GM21447 (cell line): Measurements from ENCODE around the gene ART1.
A peak's percentile ranks its signal among the peaks of the same experiment; 100 is the strongest.
"Not testable (repeated sequence)": the region's sequence is repeated elsewhere in the genome, so short reads cannot be mapped to it uniquely, and the experiment has no call there.

Experiments used
- ATAC-seq: cut with Tn5 transposase; IDR thresholded peaks from one replicate; pipeline ENCODE4 v1.9.1; 2021; ENCODE audit not compliant: unreplicated experiment

Gene ART1, protein sequence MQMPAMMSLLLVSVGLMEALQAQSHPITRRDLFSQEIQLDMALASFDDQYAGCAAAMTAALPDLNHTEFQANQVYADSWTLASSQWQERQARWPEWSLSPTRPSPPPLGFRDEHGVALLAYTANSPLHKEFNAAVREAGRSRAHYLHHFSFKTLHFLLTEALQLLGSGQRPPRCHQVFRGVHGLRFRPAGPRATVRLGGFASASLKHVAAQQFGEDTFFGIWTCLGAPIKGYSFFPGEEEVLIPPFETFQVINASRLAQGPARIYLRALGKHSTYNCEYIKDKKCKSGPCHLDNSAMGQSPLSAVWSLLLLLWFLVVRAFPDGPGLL

DNA sequence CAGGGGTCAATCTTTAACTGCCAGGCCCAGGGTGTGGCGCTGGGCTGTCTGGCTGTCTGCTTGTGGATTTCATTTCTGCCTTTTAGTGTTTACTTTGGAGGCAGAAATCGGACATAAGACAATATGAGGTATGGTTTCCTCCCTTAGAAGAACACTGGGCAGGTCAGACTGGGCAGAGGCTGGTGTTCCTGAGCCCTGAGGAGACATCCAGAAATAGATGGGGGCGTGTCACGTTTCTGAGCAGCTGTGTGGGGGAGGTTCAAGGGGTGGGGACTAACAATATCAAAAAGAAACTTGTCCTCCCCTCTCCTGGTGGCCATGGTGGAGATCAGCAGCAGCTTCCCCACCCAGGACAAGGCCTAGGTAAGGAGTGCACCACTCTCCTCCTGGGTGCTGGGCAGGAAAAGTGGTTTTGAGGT, at the start of gene ART1:
Gene ART1 (plus strand): TSS at position 312 of the 419 bp plus-strand sequence. CDS start 14,086 bp downstream, outside the sequence.
- ATAC-seq: no peak

DNA sequence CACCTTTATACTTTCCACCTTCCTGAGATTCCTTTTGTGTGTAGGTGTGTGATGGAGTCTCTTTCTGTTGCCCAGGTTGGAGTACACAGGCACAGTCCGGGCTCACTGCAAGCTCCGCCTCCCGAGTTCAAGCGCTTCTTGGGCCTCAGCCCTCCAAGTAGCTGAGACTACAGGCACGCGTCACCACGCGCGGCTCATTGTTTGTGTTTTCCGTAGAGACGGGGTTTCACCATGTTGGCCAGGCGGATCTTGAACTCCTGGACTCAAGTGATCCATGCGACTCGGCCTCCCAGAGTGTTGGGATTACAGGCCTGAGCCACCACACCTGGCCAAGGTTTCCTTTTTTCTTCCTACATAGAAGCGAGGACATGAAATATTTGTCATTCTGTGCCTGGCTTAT, 47.2 kb upstream of the ART1 start:
- not testable (repeated sequence) for ATAC-seq

DNA sequence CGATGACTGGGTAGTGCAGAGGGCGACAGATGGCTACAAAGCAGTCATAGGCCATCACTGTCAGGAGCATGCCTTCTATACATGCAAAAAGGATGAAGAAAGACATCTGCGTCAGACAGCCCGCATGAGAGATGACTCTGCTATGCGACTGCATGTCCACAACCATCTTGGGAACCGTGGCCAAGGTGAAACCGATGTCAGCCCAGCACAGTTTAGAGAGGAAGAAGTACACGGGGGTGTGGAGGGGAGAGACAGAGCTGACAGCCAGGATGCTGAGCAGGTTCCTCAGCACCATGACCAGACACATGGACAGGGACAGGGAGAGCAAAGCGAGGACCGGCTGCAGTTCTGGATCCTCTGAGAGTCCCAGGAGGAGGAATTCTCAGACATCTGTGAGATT, 44.7 kb upstream of the ART1 start:
- not testable (repeated sequence) for ATAC-seq

DNA sequence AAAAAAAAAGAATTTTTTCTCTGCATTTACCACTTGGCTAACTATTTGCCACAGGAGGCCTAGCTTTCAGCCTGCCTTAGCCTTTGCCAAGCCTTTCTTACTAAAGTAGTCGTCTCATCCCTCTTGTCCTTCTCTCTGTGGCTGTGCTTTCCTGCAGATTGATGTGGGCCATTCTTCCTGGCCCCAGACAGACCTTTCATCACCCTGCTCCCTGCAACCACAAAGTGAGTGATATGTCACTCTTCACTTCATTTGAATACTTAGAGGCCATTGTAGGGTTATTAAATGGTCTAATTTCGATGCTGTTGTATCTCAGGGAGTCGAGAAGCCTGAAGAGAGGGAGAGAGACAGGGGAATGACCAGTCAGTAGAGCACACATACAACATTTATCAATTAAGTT, 40.8 kb upstream of the ART1 start:
- ATAC-seq: no peak

DNA sequence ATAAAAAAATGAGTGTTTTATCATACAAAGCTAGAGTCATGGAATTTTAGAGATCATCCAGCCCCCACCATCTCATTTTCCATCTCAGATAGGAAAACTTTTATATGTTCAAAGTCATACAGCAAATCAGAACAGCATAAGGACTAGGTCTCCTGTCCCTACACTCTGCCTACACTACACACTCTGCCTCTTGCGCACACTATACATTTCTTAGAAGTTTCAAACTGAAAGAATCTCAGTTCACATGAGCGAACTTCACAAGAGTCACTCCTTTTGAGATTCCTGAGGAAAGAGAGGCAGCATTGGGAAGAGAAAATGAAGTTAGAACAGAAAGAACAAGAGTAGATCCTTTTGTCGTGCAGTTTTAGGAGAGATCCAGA, 39.7 kb upstream of the ART1 start:
- ATAC-seq: no peak

DNA sequence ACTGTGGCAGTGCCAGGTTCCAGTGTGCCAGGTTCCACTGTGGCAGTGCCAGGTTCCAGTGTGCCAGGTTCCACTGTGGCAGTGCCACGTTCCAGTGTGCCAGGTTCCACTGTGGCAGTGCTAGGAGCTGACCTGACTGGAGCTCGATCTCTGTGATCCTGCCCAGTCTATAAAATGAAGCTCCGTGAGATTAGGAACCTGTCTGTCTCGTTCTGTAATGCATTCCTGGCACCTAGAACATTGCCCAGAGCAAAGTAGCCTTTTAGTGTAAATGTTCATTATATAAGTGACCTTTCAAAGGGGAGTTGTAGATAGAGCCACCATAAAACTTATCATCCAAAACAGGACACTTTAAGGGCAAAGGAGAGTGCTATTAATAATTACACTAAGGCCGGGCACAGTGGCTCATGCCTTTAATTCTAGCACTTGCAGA, 39.1 kb upstream of the ART1 start:
- ATAC-seq: no peak

DNA sequence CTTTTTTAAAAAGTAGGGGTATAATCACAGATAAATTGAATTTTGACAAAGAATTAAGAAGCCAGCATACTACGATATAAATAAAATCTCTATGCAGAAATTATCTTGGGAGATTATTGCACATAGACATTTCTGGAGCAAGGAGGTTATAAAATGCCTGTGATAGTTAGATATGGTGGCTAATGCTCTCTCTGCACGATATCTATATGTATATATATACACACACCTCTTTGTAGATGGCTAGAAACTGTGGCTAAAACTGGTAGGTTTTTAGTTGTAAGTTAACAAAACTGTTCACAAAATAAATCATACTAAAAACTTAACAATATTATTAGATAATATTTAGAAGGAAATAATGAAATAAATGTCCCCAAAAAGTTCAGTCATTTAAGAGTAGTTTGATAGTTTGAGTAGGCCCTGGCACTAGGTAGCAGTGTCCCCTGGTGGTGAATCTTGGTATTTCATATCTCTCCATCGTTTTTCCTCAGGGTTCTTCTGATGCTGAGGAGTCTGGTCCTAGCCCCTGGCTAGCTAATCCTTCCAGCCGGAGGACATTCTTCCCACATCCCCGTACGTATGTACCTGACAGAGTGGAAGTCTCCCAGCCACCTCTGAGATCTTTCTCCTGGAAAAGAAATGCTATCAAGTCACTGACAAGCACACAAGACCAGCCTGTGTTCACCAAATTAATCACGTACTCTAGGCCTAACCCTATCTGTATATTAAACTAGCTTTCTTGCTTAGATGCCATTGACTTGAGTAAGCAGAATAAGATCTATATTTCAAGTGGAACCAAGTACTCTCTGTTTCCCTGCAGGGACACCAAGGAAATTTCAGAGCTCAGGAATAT, 35.3 kb upstream of the ART1 start:
- peak; percentile 51 for ATAC-seq

DNA sequence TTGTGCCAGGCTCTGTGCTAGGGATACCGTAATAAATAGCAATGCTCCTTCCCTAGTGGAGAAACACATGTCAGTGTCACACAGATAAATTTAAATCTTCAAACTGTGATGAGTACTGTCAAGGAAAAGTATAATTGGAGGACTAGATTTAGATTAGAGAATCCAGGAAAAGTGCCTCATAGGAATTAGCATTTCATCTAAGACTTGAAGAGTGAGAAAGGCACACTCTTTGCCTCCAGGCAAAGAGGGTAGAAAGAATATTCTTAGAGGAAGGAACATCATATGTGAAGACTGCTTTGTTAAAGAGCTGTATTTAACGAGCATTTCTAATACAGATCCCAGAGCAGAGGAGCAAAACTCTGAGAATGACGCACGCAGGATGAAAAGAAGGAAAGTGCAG, 34.1 kb upstream of the ART1 start:
- no peak for ATAC-seq

DNA sequence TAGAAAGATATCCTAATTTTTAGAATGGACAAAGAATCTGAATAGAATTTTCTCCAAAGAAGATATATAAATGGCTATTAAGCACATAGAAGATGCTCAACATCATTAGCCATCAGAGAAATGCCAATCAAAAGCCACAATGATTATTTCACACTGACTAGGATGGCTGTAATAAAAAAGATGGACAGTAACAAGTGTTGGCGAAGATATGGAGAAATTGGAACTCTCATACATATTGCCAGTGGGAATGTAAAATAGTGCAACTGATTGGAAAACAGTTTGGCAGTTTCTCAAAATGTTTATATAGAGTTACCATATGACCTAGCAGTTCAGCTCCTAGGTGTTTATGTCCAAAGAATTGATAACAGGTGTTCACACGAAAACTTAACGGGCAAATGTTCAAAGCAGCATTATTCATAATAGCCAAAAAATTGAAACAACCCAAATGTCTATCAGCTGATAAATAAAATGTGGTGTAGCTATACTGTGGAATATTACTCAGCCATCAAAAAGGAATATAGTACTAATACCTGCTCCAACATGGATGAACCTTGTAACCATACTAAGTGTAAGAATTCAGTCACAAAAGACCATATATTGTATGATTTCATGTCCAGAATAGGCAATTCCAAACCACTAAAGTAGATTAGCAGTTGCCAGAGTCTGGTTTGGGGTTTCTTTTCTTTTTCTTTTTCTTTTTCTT, 32.8 kb upstream of the ART1 start:
- ATAC-seq: no peak

DNA sequence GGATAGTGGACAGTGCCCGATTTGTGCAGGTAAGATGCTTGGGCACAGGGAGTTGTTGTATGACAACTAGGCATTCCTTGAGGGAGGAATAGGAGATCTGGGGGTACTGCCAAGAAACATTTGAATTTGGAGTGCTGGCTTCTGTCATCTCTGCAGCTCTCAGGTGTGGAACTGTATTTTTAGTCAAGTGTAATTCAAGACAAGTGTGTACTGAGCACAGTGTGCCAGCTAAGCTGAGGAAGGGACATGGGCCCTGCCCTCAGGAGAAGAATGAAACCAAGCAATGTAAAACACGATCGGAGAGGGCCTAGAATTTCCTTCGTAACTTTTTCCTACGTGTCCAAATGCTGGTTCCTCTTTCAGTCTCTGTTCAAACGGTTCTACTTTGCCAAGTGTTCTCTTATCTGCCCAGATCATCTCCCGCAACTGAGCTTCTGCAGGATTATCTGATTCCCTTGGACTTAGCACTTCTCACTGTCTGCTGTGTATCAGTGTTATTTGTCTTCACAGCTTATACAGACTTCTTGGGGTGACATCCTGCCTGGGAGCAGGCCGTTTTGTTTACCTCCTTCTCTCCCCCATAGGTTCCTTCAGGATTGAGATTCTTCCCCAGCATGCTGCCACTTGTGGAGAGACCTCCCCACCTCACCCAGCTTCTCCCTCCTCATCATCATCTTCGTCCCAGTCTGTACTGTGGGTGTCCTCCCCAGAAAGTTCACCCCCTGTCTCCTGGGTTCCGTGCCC, 30.8 kb upstream of the ART1 start:
- peak; percentile 34 for ATAC-seq

DNA sequence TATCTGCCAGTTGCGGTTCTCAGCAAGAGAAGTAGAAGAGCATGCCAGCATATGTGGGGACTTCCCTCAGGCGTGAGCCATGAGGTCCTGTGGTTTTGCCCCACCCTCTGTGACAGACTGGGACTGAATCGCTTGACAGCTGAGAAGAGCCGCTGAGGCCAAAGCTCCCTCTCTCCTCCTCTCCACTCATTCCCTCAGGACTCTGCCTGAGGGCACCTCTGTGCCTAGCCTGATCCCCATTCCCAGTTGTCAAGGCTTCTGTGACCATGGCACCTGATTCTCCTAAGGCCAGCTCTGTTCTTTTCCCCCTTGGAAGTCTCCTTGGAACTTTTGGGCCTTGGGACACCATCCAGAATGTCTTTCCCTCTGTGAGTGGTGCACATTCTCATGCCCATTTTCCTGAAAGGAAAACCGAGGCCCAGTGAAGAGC, 30.2 kb upstream of the ART1 start:
- peak; percentile 78 for ATAC-seq

DNA sequence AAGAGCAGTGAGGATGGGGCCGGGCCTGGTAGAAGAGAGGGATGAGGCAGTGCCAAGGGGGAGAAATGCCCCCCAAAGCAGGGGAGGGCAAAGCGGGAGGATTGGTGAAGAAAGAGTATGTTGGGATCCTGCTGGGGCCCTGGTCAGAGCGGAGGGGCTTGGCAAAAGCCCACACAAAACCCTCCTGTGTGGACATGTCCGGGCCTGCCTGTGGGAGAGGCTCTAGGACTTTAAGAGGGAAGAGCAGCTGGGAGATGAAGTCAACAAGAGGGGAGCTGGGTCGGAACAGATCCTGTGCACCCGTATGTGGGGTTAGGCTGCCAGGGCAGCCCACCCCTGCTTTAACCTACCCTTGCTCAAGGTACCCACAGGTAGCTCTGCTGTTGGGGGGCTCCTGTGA, 28.9 kb upstream of the ART1 start:
- ATAC-seq: no peak

DNA sequence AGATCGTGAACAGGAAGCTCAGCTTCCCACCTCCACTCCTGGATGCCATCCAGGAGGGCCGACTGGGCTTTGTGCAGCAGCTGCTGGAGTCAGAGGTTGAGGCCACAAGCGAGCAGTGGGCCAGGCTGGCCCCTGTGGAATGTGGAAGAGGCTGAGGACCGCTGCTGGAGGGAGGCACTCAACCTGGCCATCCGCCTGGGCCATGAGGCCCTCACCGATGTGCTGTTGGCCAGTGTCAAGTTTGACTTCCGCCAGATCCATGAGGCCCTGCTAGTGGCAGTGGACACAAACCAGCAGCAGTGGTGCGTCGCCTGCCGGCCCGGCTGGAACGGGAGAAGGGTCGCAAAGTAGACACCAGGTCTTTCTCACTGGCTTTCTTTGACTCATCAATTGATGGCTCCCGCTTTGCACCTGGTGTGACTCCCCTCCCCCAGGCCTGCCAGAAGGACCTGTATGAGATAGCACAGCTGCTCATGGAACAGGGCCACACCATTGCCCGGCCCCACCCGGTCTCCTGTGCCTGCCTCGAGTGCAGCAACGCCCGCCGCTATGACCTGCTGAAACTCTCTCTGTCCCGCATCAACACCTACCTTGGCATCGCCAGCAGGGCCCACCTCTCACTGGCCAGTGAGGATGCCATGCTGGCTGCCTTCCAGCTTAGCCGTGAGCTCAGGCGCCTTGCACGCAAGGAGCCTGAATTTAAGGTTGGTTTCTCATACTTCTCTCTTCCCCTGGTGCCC, 28.0 kb upstream of the ART1 start:
- no peak for ATAC-seq

DNA sequence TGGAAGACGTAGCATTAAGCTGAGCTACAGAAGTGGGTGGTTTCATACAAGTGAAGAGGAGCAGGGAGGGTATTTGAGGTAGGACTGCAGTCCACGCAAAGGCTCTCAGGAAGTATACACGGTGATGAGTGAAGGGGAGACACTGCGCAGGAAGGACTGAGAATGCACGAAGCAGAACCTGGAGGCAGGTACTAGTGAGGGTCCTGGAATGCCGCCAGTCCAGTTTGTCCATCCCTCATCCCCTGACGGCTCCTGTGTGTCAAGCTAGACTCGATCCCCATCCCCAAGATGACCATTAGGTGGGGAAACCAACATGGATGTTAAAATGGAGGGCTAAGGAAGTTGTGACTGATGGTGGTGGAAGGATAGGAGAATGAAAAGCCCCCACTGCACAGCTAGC, 26.9 kb upstream of the ART1 start:
- ATAC-seq: no peak

DNA sequence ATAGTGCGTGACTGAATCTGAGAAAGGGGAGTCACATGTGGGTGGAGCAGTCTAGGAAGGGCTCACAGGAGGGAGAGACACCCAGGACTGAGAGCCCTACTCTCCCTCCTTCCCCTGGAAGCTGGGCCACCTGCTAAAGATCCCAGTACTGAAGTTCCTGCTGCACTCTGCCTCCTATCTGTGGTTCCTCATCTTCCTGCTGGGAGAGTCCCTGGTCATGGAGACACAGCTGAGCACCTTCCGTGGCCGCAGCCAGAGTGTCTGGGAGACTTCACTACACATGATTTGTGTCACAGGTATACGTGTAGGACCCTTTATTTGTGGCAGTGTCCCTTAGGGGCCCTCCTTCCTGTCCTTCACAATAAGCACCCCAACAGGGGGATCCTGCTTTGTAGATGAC, 22.4 kb upstream of the ART1 start:
- no peak for ATAC-seq

DNA sequence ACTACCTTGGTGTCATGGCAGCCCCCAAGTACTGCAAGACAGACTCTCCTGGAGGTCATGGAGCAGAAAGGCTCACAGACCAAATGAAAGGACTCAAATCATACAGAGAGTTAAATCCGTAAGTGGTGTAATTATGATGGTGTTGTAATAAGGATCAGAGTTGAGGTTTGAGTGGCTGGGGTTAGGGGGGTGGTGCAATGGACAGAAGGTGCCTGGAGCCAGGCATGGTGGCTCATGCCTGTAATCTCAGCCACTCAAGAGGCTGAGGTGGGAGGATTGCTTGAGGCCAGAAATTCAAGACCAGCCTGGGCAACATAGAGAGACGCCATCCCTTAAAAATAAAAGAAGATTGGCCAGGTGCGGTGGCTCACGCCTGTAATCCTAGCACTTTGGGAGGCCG, 21.8 kb upstream of the ART1 start:
- no peak for ATAC-seq

DNA sequence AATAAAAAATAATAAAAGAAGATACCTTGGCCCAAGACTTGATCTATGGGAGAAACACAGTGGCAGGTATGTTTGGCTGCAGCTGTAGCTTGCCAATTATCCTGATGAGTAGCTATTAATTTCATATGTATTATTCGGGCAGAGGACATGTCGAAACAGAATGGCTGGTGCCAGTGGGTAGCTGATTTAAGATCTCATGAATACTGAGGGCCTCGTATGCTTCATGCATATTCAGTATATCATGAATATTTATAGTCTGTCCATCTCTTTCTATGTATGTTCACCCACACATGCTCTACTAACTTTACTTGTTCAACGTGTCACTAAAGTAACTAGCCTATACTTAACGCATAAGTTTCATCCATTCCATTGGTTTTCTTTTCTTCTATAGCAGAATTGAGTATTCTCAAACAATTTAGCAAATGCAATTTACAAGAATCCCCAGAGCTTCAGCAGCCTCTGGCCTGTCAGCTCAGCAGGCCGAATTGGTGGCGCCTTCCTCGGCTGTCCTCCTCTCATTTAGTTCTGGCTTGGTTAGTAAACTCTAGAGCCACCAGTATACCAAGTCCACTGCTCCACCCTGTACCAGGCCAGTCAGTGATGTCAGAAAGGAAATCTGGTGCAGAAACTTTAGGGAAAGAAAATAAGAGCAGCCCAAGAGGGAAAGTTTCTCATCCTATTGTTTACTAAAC, 21.0 kb upstream of the ART1 start:
- ATAC-seq: no peak

DNA sequence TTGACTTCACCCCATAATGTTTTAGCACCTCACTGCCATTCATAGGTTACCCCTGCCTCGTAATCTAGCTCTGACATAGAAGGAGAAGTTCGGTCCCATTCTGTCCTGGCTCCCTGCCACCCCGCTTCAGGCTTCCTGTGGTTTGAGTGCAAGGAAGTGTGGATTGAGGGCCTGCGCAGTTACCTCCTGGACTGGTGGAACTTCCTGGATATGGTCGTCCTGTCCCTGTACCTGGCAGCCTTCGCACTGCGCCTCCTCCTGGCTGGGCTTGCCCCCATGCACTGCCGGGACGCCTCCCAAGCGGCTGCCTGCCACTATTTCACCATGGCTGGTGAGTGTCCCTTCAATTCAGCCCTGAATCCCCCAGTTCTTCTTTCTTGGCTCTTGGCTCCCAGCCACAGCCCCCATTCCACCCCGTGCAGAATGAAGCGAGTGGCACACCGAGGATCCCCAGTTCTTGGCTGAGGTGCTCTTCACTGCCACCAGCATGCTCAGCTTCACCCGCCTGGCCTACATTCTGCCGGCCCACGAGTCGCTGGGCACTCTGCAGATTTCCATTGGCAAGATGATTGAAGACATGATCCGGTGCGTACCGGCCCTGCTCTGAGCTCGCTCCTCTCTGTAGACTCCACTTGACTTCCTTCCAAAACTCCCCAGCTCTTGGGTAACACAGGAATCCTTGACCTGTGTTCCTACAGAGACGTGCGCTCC, 18.5 kb upstream of the ART1 start:
- ATAC-seq: no peak

DNA sequence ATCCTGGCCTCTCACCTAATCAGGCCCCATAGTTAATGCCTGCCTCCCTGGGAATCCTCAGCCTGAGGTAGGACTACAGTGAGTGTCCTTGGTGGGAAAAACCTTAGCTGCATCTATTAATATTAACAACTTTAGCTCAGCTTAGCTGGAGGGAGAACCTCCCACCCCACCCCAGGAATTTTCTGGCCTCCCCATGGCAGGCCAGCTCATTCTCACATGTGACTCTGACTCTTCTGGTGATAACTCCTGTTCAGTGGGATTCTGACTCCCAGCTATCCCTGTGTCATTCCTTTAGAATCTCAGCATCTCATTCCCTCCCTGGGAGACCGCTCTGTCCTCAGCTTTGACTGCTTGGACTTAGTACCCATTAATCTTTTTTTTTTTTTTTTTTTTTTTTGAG, 17.6 kb upstream of the ART1 start:
- no peak for ATAC-seq
